T follicular helper cell (primary cell): ENCODE data around the gene ADGRG6.

Experiments used
- DNase-seq: peaks from one replicate; pipeline ENCODE4 v3.0.0-alpha.2; 2020; ENCODE audit warnings: low read depth

Gene ADGRG6

GRCh38 chr6:142322066-142322465 is 20.3 kb downstream of the ADGRG6 start:
- DNase-seq: no peak

GRCh38 chr6:142322504-142323198 is 20.8 kb downstream of the ADGRG6 start:
- no peak for DNase-seq

GRCh38 chr6:142323377-142323776 is 21.6 kb downstream of the ADGRG6 start:
- DNase-seq: no peak

- no peak for DNase-seq
Observed at GRCh38 chr6:142324111-142324510, 22.3 kb downstream of the ADGRG6 start.

- DNase-seq: no peak
Observed at GRCh38 chr6:142325111-142325510, 23.3 kb downstream of the ADGRG6 start.

- no peak for DNase-seq
Observed at GRCh38 chr6:142326540-142326939, 24.7 kb downstream of the ADGRG6 start.

- DNase-seq: no peak
Observed at GRCh38 chr6:142328070-142328469, 26.3 kb downstream of the ADGRG6 start.

GRCh38 chr6:142329486-142330113 is 27.8 kb downstream of the ADGRG6 start:
- DNase-seq: no peak

GRCh38 chr6:142331075-142331551 is 29.3 kb downstream of the ADGRG6 start:
- no peak for DNase-seq

GRCh38 chr6:142331601-142332000 is 29.8 kb downstream of the ADGRG6 start:
- DNase-seq: no peak

- DNase-seq: no peak
Observed at GRCh38 chr6:142332393-142333098, 30.7 kb downstream of the ADGRG6 start.

GRCh38 chr6:142333431-142333830 is 31.6 kb downstream of the ADGRG6 start:
- DNase-seq: no peak

GRCh38 chr6:142334294-142334693 is 32.5 kb downstream of the ADGRG6 start:
- no peak for DNase-seq

- DNase-seq: no peak
Observed at GRCh38 chr6:142335415-142335814, 33.6 kb downstream of the ADGRG6 start.

GRCh38 chr6:142336183-142336582 is 34.4 kb downstream of the ADGRG6 start:
- no peak for DNase-seq

GRCh38 chr6:142336787-142337186 is 35.0 kb downstream of the ADGRG6 start:
- DNase-seq: no peak

GRCh38 chr6:142339113-142339512 is 37.3 kb downstream of the ADGRG6 start:
- no peak for DNase-seq

GRCh38 chr6:142339968-142340658 is 38.3 kb downstream of the ADGRG6 start:
- no peak for DNase-seq

- no peak for DNase-seq
Observed at GRCh38 chr6:142341855-142342330, 40.1 kb downstream of the ADGRG6 start.

- no peak for DNase-seq
Observed at GRCh38 chr6:142342986-142343385, 41.2 kb downstream of the ADGRG6 start.

- DNase-seq: no peak
Observed at GRCh38 chr6:142343938-142344337, 42.1 kb downstream of the ADGRG6 start.

GRCh38 chr6:142345261-142345660 is 43.5 kb downstream of the ADGRG6 start:
- no peak for DNase-seq
